Activated CD8-positive, alpha-beta T cell treated with anti-CD3 and anti-CD28 coated beads for 36 hours (primary cell): ENCODE measurements around the gene MTCH1. TPM values are rescaled to one million over a fixed set of nuclear protein-coding genes. Genes with fewer than 3 reads are reported as not detected.
A peak's percentile ranks its signal among the peaks of the same experiment; 100 is the strongest.
"Not testable (repeated sequence)": the region's sequence is repeated elsewhere in the genome, so short reads cannot be mapped to it uniquely, and the experiment has no call there.

Source experiments
- ATAC-seq: fragments of 200-7000 bp; cut with Tn5 transposase; one replicate; pipeline ENCODE4 v1.10.0; 2021; ENCODE audit warnings: mild to moderate bottlenecking, moderate library complexity
- CTCF ChIA-PET: fragments of 350-600 bp; sonication (Branson Sonifier 250); formaldehyde crosslinking; loops from one replicate; lab custom pipeline; 2021; ENCODE audit warnings: antibody characterized with exemption; lab: Charles Lee
- POLR2A ChIA-PET: fragments of 350-600 bp; sonication (Branson Sonifier 250); formaldehyde crosslinking; loops from one replicate; lab custom pipeline; 2021; ENCODE audit warnings: antibody characterized with exemption; lab: Charles Lee
- DNase-seq: peaks from one replicate; pipeline ENCODE4 v3.0.0-alpha.2; 2020
- H3K27ac Mint-ChIP-seq: one replicate; pipeline ENCODE4 v1.8.0; 2021; ENCODE audit warnings: mild to moderate bottlenecking, mixed read lengths
- H3K27me3 Mint-ChIP-seq: one replicate; pipeline ENCODE4 v1.8.0; 2021; ENCODE audit warnings: mixed read lengths
- H3K36me3 Mint-ChIP-seq: one replicate; pipeline ENCODE4 v1.8.0; 2021; ENCODE audit warnings: low read depth, mixed read lengths
- H3K4me1 Mint-ChIP-seq: one replicate; pipeline ENCODE4 v1.8.0; 2021; ENCODE audit warnings: low read depth, mixed read lengths
- H3K4me3 Mint-ChIP-seq: one replicate; pipeline ENCODE4 v1.8.0; 2021; ENCODE audit warnings: mild to moderate bottlenecking, moderate library complexity, mixed read lengths
- H3K9me3 Mint-ChIP-seq: one replicate; pipeline ENCODE4 v1.8.0; 2021; ENCODE audit warnings: mixed read lengths
- intact Hi-C: fragments of 100-400 bp; cut with micrococcal nuclease; formaldehyde crosslinking; loops from one replicate; pipeline ENCODE4 v1.10.0; 2022
- total RNA-seq, 2 experiments: library from RNA; stranded (reverse); gene quantifications; one replicate each; pipeline ENCODE4 v1.2.3, GENCODE V29; 2021
- TF ChIP-seq, protein P1 (sequence below): fragments of 200-600 bp; IDR thresholded peaks from one replicate; pipeline ENCODE4 v1.8.0; 2022; ENCODE audit warnings: antibody characterized with exemption, mild to moderate bottlenecking

The MTCH1 gene
- total RNA-seq, 2 experiments from 2014 or later, result 96.5 to 100 TPM

DNA sequence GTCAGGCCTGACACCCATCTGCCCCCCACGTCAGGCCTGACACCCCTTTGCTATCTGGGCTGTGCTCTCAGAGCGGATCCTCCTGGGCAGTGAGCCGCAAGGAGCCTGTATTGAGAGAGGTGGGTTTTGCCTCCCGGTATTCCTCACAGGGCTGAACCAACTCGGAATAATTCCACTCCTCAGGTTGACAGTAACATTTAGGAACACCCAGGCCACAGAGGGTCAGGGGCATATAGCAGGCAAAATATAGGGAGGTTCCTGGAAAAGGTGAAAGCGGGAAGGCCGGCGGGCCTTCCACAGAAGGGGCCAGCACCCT is 12.7 kb upstream of the MTCH1 start:
- ATAC-seq, result no peak
- POLR2A ChIA-PET, result no interaction called here
- H3K36me3 Mint-ChIP-seq, result no peaks in the 10 kb centered on the region

DNA sequence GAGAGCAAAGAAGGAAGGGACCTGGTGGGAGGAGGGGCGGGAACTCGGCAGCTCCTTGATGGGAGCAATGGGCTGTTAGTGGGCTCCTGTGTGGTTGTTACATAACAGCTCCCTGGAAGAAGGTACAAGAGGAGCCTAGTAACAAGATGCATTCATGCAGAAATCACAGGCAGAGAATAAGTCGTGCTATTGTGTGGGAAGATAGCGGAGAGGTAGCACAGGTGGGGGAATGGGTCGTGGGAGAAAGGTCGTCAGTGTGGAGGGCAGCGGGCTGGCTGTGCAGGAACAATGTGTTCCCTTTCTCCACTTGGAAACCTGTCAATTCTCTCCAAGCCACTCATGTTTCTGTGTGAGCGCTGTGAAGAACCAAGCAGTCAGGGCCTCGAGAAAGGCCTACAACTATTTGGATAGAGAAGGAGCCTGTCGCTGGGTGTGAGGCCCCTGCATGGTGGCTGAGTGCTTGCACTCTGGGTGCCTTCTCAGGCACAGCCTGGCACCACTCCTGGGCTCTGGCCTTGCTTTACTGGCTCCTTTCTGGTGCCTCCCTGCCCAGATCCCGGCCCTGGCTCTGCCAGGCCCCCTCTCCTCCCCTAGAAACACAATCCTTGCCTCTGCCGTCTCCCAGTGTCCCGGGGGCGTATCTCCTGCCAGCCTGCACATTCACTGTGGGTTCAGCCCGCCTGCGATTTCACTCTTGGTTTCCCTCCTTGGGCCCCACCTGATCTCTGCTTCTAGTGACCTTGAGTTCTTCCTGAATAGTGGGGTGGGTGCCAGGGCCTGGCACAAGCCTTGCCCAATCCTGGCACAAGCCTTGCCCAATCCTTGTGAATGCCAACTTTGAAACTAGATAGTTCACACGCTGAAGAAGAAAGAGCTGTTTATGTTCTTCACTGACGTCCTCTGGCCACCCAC is 12.1 kb upstream of the MTCH1 start:
- Mint-ChIP-seq H3K9me3 (no peaks in the 10 kb centered on the region), H3K27me3 (peaks cover 6% of the 10 kb centered on the region), H3K4me1 (no peaks in the 10 kb centered on the region), H3K36me3 (no peaks in the 10 kb centered on the region), H3K27ac (no peak overlapping the region), H3K4me3 (no peak overlapping the region)
- ATAC-seq, result no peak
- TF ChIP-seq, protein P1, sequence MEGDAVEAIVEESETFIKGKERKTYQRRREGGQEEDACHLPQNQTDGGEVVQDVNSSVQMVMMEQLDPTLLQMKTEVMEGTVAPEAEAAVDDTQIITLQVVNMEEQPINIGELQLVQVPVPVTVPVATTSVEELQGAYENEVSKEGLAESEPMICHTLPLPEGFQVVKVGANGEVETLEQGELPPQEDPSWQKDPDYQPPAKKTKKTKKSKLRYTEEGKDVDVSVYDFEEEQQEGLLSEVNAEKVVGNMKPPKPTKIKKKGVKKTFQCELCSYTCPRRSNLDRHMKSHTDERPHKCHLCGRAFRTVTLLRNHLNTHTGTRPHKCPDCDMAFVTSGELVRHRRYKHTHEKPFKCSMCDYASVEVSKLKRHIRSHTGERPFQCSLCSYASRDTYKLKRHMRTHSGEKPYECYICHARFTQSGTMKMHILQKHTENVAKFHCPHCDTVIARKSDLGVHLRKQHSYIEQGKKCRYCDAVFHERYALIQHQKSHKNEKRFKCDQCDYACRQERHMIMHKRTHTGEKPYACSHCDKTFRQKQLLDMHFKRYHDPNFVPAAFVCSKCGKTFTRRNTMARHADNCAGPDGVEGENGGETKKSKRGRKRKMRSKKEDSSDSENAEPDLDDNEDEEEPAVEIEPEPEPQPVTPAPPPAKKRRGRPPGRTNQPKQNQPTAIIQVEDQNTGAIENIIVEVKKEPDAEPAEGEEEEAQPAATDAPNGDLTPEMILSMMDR, result no peak
- CTCF ChIA-PET, result no interaction called here
- no peak for DNase-seq
- POLR2A ChIA-PET, result interaction anchor here (0.6 kb wide), 1 partner anchor 473 kb away, joined by 3 read pairs; no protein-coding TSS in a partner anchor
- intact Hi-C loops, result no loop called here

More for the DNA sequence above, 12.7 kb upstream of the MTCH1 start:
- intact Hi-C loops, result no loop called here
- DNase-seq, result no peak
- peaks cover 3% of the 10 kb centered on the region for H3K27me3 Mint-ChIP-seq
- H3K27ac Mint-ChIP-seq, result no peak overlapping the region
- H3K9me3 Mint-ChIP-seq, result no peaks in the 10 kb centered on the region
- H3K4me3 Mint-ChIP-seq, result no peak overlapping the region
- TF ChIP-seq, protein P1, result no peak
- CTCF ChIA-PET, result no interaction called here
- H3K4me1 Mint-ChIP-seq, result no peaks in the 10 kb centered on the region

DNA sequence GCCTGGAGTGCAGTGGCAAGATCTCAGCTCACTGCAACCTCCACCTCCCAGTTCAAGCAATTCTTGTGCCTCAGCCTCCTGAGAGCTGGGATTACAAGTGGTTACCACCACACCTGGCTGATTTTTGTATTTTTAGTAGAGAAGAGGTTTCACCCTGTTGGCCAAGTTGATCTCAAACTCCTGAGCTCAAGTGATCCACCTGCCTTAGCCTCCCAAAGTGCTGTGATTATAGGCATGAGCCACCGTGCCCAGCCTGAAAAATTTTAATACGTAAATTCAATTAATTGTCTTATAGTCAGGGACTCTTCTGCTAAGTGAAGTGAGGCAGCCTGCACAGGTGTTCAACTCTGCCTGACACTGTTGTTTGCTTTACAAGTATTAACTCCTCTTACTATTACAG is 4.4 kb upstream of the MTCH1 start:
- H3K36me3 Mint-ChIP-seq, H3K4me3 Mint-ChIP-seq, H3K27me3 Mint-ChIP-seq, intact Hi-C loops, H3K9me3 Mint-ChIP-seq, ATAC-seq, H3K4me1 Mint-ChIP-seq, H3K27ac Mint-ChIP-seq, DNase-seq: not testable (repeated sequence)
- POLR2A ChIA-PET, result interaction anchor here (0.7 to 1.2 kb wide), 2 partner anchors 22 to 105 kb away, joined by 3 read pairs; partner anchors contain the start of gene C6orf89
- CTCF ChIA-PET, result interaction anchor here (0.9 to 1.2 kb wide), 2 partner anchors 13 to 28 kb away, joined by 3 to 5 read pairs; no protein-coding TSS in a partner anchor

DNA sequence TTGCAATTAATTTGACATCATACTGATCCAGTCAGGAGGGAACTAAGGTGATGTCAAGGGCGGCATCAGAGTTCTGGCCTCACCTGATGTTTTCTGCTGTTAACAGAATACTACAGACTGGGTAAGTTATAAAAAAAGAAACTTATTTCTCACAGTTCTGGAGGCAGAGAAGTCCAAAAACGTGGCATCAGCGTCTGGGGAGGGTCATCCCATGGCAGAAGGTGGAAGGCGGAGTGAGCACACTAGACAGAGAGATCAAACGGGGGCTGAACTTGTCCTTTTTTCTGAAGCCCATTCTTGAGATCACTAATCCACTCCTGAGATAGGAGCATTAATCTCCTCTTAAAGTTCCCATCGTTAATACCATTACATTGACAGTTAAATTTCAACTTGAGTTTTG is 3.3 kb upstream of the MTCH1 start:
- TF ChIP-seq, protein P1, result no peak
- DNase-seq, result no peak
- Mint-ChIP-seq H3K9me3 (no peaks in the 10 kb centered on the region), H3K4me1 (peaks cover 5% of the 10 kb centered on the region), H3K36me3 (no peaks in the 10 kb centered on the region), H3K27ac (no peak overlapping the region), H3K4me3 (no peak overlapping the region), H3K27me3 (peaks cover 6% of the 10 kb centered on the region)
- CTCF ChIA-PET, result interaction anchor here (0.7 to 1.3 kb wide), 3 partner anchors 10 to 33 kb away, joined by 3 read pairs; no protein-coding TSS in a partner anchor
- intact Hi-C loops, result loop anchor here (10.0 kb wide), 1 partner anchor 104 kb away; the partner anchor contains the start of gene C6orf89
- POLR2A ChIA-PET, result interaction anchor here (1.2 kb wide), 1 partner anchor 104 kb away, joined by 3 read pairs; the partner anchor contains the start of gene C6orf89
- ATAC-seq, result no peak

DNA sequence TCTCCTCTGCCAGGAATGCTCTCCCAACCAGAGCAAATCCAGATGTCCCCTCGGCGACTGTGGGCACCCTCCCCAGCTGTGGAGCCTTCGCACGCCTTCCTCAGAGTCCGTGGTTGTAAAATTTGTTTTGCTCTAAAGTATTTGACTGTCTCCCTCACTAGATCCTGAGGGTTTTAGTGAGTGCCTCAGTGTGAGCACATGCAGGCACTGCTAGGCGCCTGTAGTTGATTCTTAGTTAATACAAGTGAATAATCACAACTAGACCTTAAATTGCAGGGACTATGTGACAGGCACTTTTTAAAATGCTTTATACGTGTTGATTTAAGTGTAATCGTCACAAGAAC is 680 bp upstream of the MTCH1 start:
- POLR2A ChIA-PET, result interaction anchor here (0.6 to 3.0 kb wide), 12 partner anchors 11 to 271 kb away, joined by 3 to 15 read pairs (median 4); partner anchors contain the start of genes C6orf89, PPIL1, TBC1D22B and TMEM217
- peak overlapping the region; percentile 99 for H3K4me3 Mint-ChIP-seq
- CTCF ChIA-PET, result interaction anchor here (0.6 to 3.4 kb wide), 8 partner anchors 32 to 224 kb away, joined by 3 to 31 read pairs (median 7); partner anchors contain the start of genes C6orf89 and PPIL1

More for the DNA sequence above, 680 bp upstream of the MTCH1 start:
- intact Hi-C loops, result loop anchor here (10.0 kb wide), 1 partner anchor 102 kb away; the partner anchor contains the start of gene C6orf89
- peaks cover 1% of the 10 kb centered on the region for H3K27me3 Mint-ChIP-seq
- DNase-seq (no peak), ATAC-seq (no peak)
- H3K27ac Mint-ChIP-seq, result peak overlapping the region; percentile 95
- TF ChIP-seq, protein P1, result no peak
- H3K4me1 Mint-ChIP-seq, result peaks cover 12% of the 10 kb centered on the region
- no peaks in the 10 kb centered on the region for H3K9me3 Mint-ChIP-seq
- peaks cover 4% of the 10 kb centered on the region for H3K36me3 Mint-ChIP-seq
